ENCODE results near the gene FRMD5.

- TF ChIP-seq, protein P1, sequence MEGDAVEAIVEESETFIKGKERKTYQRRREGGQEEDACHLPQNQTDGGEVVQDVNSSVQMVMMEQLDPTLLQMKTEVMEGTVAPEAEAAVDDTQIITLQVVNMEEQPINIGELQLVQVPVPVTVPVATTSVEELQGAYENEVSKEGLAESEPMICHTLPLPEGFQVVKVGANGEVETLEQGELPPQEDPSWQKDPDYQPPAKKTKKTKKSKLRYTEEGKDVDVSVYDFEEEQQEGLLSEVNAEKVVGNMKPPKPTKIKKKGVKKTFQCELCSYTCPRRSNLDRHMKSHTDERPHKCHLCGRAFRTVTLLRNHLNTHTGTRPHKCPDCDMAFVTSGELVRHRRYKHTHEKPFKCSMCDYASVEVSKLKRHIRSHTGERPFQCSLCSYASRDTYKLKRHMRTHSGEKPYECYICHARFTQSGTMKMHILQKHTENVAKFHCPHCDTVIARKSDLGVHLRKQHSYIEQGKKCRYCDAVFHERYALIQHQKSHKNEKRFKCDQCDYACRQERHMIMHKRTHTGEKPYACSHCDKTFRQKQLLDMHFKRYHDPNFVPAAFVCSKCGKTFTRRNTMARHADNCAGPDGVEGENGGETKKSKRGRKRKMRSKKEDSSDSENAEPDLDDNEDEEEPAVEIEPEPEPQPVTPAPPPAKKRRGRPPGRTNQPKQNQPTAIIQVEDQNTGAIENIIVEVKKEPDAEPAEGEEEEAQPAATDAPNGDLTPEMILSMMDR (IDR thresholded peaks at IDR 0.05; ENCODE audit: insufficient read depth, low read length, poor library complexity, severe bottlenecking), result no peak
- TF ChIP-seq EZH2phosphoT487 (conservative IDR thresholded peaks at IDR 0.05; ENCODE audit: low read length), result no peak
Observed at GRCh38 chr15:44163370-44163769, 31.7 kb downstream of the FRMD5 start.
